SU-DHL-6 (cell line): ENCODE data around the gene SLC2A2.

Experiments used
- CTCF ChIP-seq: fragments of 200-600 bp; sonication (generic); IDR thresholded peaks from one replicate; pipeline ENCODE4 v1.5.1; 2017; ENCODE audit warnings: antibody characterized with exemption, mild to moderate bottlenecking, low read length, moderate library complexity; ENCODE audit not compliant: insufficient read depth, poor library complexity, severe bottlenecking
- EZH2phosphoT487 ChIP-seq: fragments of 200-600 bp; sonication (generic), shearing (Covaris generic); conservative IDR thresholded peaks from 2 replicates; pipeline ENCODE4 v1.6.1; 2018; ENCODE audit warnings: mild to moderate bottlenecking, antibody characterized with exemption, low read length, moderate library complexity, mixed read lengths

GRCh38 chr3:171023566-171023965, 3.0 kb downstream of the SLC2A2 start:
- TF ChIP-seq CTCF (no peak), EZH2phosphoT487 (no peak)
